Cardiac muscle cell (in vitro differentiated cells and primary cell): ENCODE results near the gene PTPRN. TPM values are rescaled to one million over a fixed set of nuclear protein-coding genes. Genes with fewer than 3 reads are reported as not detected.
A peak's percentile ranks its signal among the peaks of the same experiment; 100 is the strongest.

ENCODE experiments used
- DNase-seq, 2 donors: peaks; one replicate each; pipeline versions ENCODE4 v3.0.0 to v3.0.0-alpha.2; 2010 to 2017; ENCODE audit warnings: low read depth in 1 of 2, low spot score in 1 of 2
- H3K27ac ChIP-seq: fragments of 200-600 bp; sonication (generic); 2 replicates; pipeline ENCODE4 v1.5.1; 2016
- H3K27me3 ChIP-seq: fragments of 200-600 bp; sonication (generic); 2 replicates; pipeline ENCODE4 v1.6.0; 2016; ENCODE audit warnings: control low read depth
- H3K36me3 ChIP-seq: fragments of 200-600 bp; sonication (generic); 2 replicates; pipeline ENCODE4 v1.5.1; 2016; ENCODE audit warnings: control low read depth
- H3K4me1 ChIP-seq: fragments of 200-600 bp; sonication (generic); 2 replicates; pipeline ENCODE4 v1.8.1; 2017; ENCODE audit warnings: low read depth, mild to moderate bottlenecking, mixed run types
- H3K4me3 ChIP-seq: fragments of 200-600 bp; sonication (generic); 2 replicates; pipeline ENCODE4 v1.5.1; 2016; ENCODE audit warnings: mild to moderate bottlenecking
- H3K9me3 ChIP-seq: fragments of 200-600 bp; sonication (generic); 2 replicates; pipeline ENCODE4 v1.5.1; 2017; ENCODE audit warnings: low read depth, mild to moderate bottlenecking, control low read depth
- CTCF ChIP-seq: IDR thresholded peaks from 2 replicates; pipeline ENCODE4 v1.5.1; 2012; ENCODE audit warnings: low read depth, mild to moderate bottlenecking, low read length
- polyA plus RNA-seq: library from polyadenylated mRNA; unstranded; fragments of >200 nt; fragmentation: Nextera tagmentation; extraction: Ambion mirVana; gene quantifications from 2 replicates; pipeline ENCODE4 v1.2.1, GENCODE V29; 2016
- total RNA-seq: library from RNA; depleted of rRNA; stranded (reverse); fragments of >200 nt; gene quantifications from 2 replicates; pipeline ENCODE4 v1.2.3, GENCODE V29; 2016

PTPRN gene
- total and polyA plus RNA-seq, 2 experiments from 2014 or later = 0.36 to 1.4 TPM

- Histone ChIP-seq H3K27ac (no peak overlapping the region), H3K4me1 (no peaks in the 10 kb centered on the region), H3K9me3 (no peaks in the 10 kb centered on the region), H3K36me3 (no peaks in the 10 kb centered on the region), H3K4me3 (no peak overlapping the region), H3K27me3 (peaks cover 44% of the 10 kb centered on the region)
- DNase-seq = peak; percentile 75 to 78
- peak; percentile 77 for TF ChIP-seq CTCF
Observed at GRCh38 chr2:219352448-219353023, 43.3 kb upstream of the PTPRN start.

DNA sequence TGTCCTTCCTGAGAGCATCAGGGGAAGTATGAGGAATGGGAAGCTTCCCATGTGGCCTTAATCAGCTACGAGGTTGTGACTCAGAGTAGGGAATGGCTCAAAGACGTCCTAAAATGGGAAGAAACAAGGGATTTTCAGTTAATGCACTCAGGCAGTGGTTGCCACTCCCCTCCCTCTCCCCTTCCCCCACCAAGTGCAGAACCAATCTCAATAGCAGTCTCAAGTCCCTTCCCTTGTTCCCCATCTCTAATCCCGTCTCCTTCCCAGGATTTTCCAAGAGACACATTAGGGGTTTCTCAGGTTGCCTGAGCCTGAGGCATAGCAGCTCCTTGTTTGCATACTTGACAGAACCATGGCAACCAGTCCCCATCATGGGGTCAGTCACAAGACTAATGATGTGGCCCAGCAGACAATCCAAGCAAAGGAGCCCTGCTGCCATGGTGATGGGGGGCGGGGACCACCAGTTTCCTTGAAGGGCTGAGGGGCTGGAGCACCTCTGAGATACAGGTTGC lies 41.6 kb upstream of the PTPRN start:
- Histone ChIP-seq H3K9me3 (no peaks in the 10 kb centered on the region), H3K27ac (no peak overlapping the region), H3K4me1 (no peaks in the 10 kb centered on the region), H3K4me3 (no peak overlapping the region), H3K36me3 (no peaks in the 10 kb centered on the region), H3K27me3 (peaks cover 26% of the 10 kb centered on the region)
- DNase-seq = peak in 1 of 2 donors; percentile 30
- TF ChIP-seq CTCF = no peak

DNA sequence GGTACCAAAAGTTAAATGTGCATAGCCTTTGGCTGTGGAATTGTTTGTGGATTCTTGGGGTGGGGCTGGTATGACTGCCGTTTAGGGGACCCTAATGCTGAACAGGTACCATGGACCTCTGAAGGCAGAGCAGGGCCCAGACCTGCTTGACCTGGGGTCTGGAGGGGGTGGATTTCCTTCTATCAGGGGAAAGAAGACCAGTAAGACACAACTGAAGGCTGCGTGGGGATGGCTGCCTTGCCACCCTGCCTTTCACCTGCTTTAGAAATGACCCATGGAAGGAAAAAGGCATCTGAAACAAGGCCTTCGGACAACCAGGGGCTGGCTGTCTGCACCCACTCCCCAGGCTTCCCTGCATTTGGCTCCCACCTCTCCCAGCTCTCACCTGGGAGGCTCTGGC lies 41.0 kb upstream of the PTPRN start:
- H3K4me3 ChIP-seq = no peak overlapping the region
- peaks cover 21% of the 10 kb centered on the region for H3K27me3 ChIP-seq
- H3K36me3 ChIP-seq = no peaks in the 10 kb centered on the region
- no peak for DNase-seq
- TF ChIP-seq CTCF = no peak
- no peak overlapping the region for H3K27ac ChIP-seq
- H3K9me3 ChIP-seq = no peaks in the 10 kb centered on the region
- H3K4me1 ChIP-seq = no peaks in the 10 kb centered on the region

DNA sequence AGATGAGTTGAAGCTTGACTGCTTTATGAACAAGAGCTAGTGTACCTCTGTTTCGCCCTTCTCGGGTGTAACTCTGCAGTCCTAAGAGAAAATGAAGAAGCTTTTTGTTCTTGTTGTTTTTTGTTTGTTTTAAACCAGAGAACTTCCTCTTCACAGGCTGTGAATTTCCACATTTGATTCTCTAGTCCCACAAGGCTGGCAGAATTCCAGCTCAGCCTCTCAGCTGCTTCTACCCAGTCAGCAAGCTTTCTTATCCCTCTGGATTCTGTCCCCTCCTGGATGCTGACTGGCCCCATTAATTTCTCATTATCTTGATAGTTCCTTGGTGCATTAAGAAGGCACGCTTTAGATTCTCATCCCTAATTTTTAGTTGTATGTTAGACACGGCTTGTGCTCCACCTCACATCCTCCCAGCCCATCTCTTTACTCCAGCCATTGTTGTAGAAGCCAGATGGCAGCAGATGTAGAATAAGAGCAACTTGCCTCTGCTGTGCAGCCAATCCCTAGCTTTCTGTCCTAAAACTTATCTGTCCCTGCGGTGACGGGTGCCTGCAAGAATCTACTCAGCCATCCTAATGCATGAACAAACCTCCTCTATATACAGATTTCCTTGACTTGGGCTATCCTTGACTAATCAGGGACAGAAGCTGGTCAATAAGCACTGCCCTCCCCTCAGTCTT lies 35.7 kb upstream of the PTPRN start:
- Histone ChIP-seq H3K27ac (no peak overlapping the region), H3K4me1 (no peaks in the 10 kb centered on the region), H3K4me3 (no peak overlapping the region), H3K27me3 (peaks cover 25% of the 10 kb centered on the region), H3K36me3 (no peaks in the 10 kb centered on the region), H3K9me3 (no peaks in the 10 kb centered on the region)
- DNase-seq = peak in 1 of 2 donors; percentile 73
- TF ChIP-seq CTCF = no peak

DNA sequence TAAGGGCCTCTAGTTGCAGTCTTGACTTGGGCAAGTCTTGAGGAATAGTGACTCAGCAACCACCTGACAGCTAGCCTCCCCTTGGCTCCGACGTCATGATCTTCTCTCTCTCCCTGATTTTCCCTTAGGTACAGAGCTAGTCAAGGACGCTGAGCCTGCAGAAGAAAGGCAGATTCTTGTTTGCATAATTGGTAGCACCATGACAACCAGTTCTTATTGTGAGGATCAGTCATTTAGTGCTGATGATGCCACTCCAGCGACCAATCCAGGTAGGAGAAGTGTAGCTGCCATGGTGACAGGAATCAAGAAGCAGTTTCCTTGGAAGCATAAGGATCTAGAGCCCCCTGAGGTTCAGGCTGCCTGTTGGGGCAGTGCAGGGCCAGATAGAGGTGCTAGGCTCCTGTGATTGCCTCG lies 26.2 kb upstream of the PTPRN start:
- Histone ChIP-seq H3K4me1 (no peaks in the 10 kb centered on the region), H3K27ac (no peak overlapping the region), H3K9me3 (no peaks in the 10 kb centered on the region), H3K36me3 (no peaks in the 10 kb centered on the region), H3K4me3 (no peak overlapping the region), H3K27me3 (peaks cover 95% of the 10 kb centered on the region)
- DNase-seq = no peak
- no peak for TF ChIP-seq CTCF
